Prostate gland (tissue), 2 donors: ENCODE data around the gene FEM1C.

Experiments used
- POLR2A ChIP-seq: fragments of 450-650 bp; IDR thresholded peaks from one replicate; pipeline ENCODE4 v1.6.1; 2016; ENCODE audit warnings: antibody characterized with exemption, mild to moderate bottlenecking
- POLR2AphosphoS5 ChIP-seq: sonication (generic); formaldehyde crosslinking; IDR thresholded peaks from one replicate; pipeline ENCODE4 v1.6.1; 2017; ENCODE audit warnings: antibody characterized with exemption
- TF ChIP-seq, protein P1 (sequence below), 4 experiments: fragments of 200-600 bp in 2 of 4; fragments of 450-650 bp in 2 of 4; sonication (generic) in 2 of 4; IDR thresholded peaks; 1 replicate in 3 of 4; 2 replicates in 1 of 4; pipeline ENCODE4 v1.5.1; 2016 to 2019; ENCODE audit warnings: antibody characterized with exemption in 4 of 4, mild to moderate bottlenecking in 2 of 4, moderate library complexity in 2 of 4

DNA sequence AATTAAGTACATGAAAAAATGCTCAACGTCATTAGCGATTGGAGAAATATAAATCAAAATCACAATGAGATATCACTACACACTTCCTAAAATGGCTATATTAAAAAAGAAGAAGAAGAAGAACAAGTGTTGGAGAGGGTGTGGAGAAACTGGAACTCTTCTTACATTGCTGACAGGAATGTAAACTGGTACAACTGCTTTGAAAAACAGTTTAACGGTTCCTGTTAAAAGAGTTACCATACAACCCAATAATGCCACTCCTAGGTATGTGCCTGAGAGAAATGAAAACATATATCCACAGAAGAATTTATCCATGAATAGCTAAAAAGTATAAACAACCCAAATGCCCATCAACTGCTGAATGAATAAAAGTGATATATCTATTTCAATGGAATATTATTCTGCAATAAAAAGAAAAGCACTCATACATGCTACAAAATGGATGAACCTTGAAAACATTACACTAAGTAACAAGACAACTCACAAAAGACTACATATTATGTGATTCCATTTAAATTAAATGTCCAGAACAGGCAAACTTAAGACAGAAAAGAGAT lies 9.0 kb downstream of the FEM1C start:
- TF ChIP-seq POLR2A: no peak
- TF ChIP-seq, protein P1, sequence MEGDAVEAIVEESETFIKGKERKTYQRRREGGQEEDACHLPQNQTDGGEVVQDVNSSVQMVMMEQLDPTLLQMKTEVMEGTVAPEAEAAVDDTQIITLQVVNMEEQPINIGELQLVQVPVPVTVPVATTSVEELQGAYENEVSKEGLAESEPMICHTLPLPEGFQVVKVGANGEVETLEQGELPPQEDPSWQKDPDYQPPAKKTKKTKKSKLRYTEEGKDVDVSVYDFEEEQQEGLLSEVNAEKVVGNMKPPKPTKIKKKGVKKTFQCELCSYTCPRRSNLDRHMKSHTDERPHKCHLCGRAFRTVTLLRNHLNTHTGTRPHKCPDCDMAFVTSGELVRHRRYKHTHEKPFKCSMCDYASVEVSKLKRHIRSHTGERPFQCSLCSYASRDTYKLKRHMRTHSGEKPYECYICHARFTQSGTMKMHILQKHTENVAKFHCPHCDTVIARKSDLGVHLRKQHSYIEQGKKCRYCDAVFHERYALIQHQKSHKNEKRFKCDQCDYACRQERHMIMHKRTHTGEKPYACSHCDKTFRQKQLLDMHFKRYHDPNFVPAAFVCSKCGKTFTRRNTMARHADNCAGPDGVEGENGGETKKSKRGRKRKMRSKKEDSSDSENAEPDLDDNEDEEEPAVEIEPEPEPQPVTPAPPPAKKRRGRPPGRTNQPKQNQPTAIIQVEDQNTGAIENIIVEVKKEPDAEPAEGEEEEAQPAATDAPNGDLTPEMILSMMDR (IDR thresholded peaks at IDR 0.05): no peak
- TF ChIP-seq POLR2AphosphoS5: no peak
